CD4-positive, alpha-beta T cell (primary cell): ENCODE data around the gene SLC16A1. TPM values are rescaled to one million over a fixed set of nuclear protein-coding genes. Genes with fewer than 3 reads are reported as not detected.

Source experiments
- ATAC-seq: fragments of 200-7000 bp; cut with Tn5 transposase; one replicate; pipeline ENCODE4 v1.10.0; 2022; ENCODE audit warnings: mild to moderate bottlenecking; ENCODE audit not compliant: poor library complexity
- CTCF ChIA-PET: fragments of 350-600 bp; sonication (Branson Sonifier 250); formaldehyde crosslinking; loops from one replicate; lab custom pipeline; 2021; ENCODE audit warnings: antibody characterized with exemption, inconsistent platforms; lab: Charles Lee
- POLR2A ChIA-PET: fragments of 350-600 bp; sonication (Branson Sonifier 250); formaldehyde crosslinking; loops from one replicate; lab custom pipeline; 2021; ENCODE audit warnings: antibody characterized with exemption, inconsistent platforms; lab: Charles Lee
- DNase-seq, 14 experiments: peaks; one replicate each; pipeline ENCODE4 v3.0.0-alpha.2; 2013 to 2020; ENCODE audit warnings: mixed read lengths in 2 of 14
- H3K27ac ChIP-seq, 2 donors: one replicate each; pipeline versions ENCODE4 v1.5.1 to v1.7.0; 2013; ENCODE audit warnings: low read length in 2 of 2, low read depth in 1 of 2, mild to moderate bottlenecking in 1 of 2
- H3K27me3 ChIP-seq, 2 experiments: 1 replicate in 1 of 2; 2 replicates in 1 of 2; pipeline versions ENCODE4 v1.6.1 to v1.7.0; 2013; ENCODE audit warnings: low read length in 2 of 2, control low read depth in 1 of 2, mild to moderate bottlenecking in 1 of 2, moderate library complexity in 1 of 2; ENCODE audit not compliant: insufficient read depth in 2 of 2, control insufficient read depth in 1 of 2
- H3K36me3 ChIP-seq: one replicate; pipeline ENCODE4 v1.6.1; 2013; ENCODE audit warnings: low read length, control low read depth; ENCODE audit not compliant: insufficient read depth
- H3K4me1 ChIP-seq: one replicate; pipeline ENCODE4 v1.6.1; 2013; ENCODE audit warnings: low read length, control low read depth; ENCODE audit not compliant: insufficient read depth
- H3K4me3 ChIP-seq: one replicate; pipeline ENCODE4 v1.5.1; 2013; ENCODE audit warnings: mild to moderate bottlenecking, low read length, moderate library complexity
- H3K9me3 ChIP-seq, 2 experiments: 1 replicate in 1 of 2; 2 replicates in 1 of 2; pipeline versions ENCODE4 v1.6.1 to v1.7.0; 2013; ENCODE audit warnings: low read length in 2 of 2, mild to moderate bottlenecking in 2 of 2, control low read depth in 1 of 2, moderate library complexity in 1 of 2; ENCODE audit not compliant: control insufficient read depth in 1 of 2, insufficient read depth in 1 of 2
- H3K27ac Mint-ChIP-seq: one replicate; pipeline ENCODE4 v1.8.0; 2020; ENCODE audit warnings: mixed read lengths
- H3K27me3 Mint-ChIP-seq: one replicate; pipeline ENCODE4 v1.8.0; 2021; ENCODE audit warnings: mixed read lengths
- H3K36me3 Mint-ChIP-seq: one replicate; pipeline ENCODE4 v1.8.0; 2021; ENCODE audit warnings: low read depth, mixed read lengths
- H3K4me1 Mint-ChIP-seq: one replicate; pipeline ENCODE4 v1.8.0; 2021; ENCODE audit warnings: low read depth, mixed read lengths
- H3K4me3 Mint-ChIP-seq: one replicate; pipeline ENCODE4 v1.8.0; 2020; ENCODE audit warnings: mild to moderate bottlenecking, mixed read lengths
- H3K9me3 Mint-ChIP-seq: one replicate; pipeline ENCODE4 v1.8.0; 2020; ENCODE audit warnings: mixed read lengths
- intact Hi-C, 2 experiments: fragments of 100-400 bp; cut with DNase I in 1 of 2; cut with micrococcal nuclease in 1 of 2; formaldehyde crosslinking; loops; one replicate each; pipeline versions ENCODE4 v1.15.1 to v1.9.0; 2023 to 2025; cut with DNase I, micrococcal nuclease
- total RNA-seq, 174 experiments: library from RNA in 2 of 174; stranded (reverse) in 2 of 174; gene quantifications; one replicate each; pipeline ENCODE4 v1.2.3 and lab custom pipeline; 2021 to 2026
- TF ChIP-seq, protein P1 (sequence below): fragments of 200-600 bp; IDR thresholded peaks from one replicate; pipeline ENCODE4 v1.8.0; 2022; ENCODE audit warnings: antibody characterized with exemption, mild to moderate bottlenecking

Gene SLC16A1
- total RNA-seq, 2 experiments from 2014 or later = 22.9 to 26.6 TPM

DNA sequence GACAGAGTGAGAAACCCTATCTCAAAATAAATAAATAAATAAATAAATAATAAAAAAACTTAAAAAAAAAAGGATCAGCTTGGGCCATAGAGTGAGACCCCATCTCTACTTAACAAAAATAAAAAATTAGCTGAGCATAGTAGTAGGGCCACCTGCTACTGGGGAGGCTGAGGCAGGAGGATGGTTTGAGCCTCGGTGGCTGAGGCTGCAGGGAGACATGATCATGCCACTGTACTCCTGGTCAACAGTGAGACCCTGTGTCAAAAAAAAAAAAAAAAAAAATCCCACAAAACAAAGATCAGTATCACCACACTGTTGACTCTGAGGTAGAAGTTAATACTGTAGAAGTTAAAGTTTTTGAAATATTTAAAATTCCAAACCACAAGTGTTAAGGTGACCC lies 29.1 kb downstream of the SLC16A1 start:
- no peak overlapping the region for H3K27ac ChIP-seq
- Mint-ChIP-seq H3K9me3 (no peaks in the 10 kb centered on the region), H3K36me3 (peaks cover 52% of the 10 kb centered on the region), H3K27me3 (no peaks in the 10 kb centered on the region), H3K27ac (no peak overlapping the region), H3K4me3 (no peak overlapping the region), H3K4me1 (no peaks in the 10 kb centered on the region)
- H3K9me3 ChIP-seq = no peaks in the 10 kb centered on the region
- TF ChIP-seq, protein P1, sequence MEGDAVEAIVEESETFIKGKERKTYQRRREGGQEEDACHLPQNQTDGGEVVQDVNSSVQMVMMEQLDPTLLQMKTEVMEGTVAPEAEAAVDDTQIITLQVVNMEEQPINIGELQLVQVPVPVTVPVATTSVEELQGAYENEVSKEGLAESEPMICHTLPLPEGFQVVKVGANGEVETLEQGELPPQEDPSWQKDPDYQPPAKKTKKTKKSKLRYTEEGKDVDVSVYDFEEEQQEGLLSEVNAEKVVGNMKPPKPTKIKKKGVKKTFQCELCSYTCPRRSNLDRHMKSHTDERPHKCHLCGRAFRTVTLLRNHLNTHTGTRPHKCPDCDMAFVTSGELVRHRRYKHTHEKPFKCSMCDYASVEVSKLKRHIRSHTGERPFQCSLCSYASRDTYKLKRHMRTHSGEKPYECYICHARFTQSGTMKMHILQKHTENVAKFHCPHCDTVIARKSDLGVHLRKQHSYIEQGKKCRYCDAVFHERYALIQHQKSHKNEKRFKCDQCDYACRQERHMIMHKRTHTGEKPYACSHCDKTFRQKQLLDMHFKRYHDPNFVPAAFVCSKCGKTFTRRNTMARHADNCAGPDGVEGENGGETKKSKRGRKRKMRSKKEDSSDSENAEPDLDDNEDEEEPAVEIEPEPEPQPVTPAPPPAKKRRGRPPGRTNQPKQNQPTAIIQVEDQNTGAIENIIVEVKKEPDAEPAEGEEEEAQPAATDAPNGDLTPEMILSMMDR = no peak
- no peaks in the 10 kb centered on the region for H3K27me3 ChIP-seq
- intact Hi-C loops = no loop called here
- ATAC-seq (no peak), DNase-seq (no peak)
- H3K4me3 ChIP-seq = no peak overlapping the region
- peaks cover 5% of the 10 kb centered on the region for H3K36me3 ChIP-seq
- H3K4me1 ChIP-seq = no peaks in the 10 kb centered on the region
- ChIA-PET CTCF (no interaction called here), POLR2A (interaction anchor here (0.6 kb wide), 1 partner anchor 278 kb away, joined by 4 read pairs; no protein-coding TSS in a partner anchor)

DNA sequence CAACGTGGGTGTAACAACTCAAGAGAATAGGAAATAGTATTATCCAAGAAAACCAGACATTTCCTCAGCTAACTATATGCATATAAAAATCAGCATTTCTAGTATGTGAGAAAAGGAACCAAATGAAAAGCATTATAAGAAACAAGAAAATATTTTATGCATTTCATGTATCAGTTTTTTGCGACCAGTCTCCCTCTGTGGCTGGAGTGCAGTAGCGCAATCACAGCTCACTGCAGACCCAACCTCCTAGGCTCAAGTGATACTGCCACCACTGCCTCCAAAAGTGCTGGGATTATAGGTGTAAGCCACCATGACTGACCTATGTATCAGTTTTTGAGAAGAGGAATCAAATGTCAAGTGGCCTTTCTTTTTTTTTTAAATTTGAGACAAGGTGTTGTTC lies 31.0 kb downstream of the SLC16A1 start:
- ChIA-PET POLR2A (no interaction called here), CTCF (interaction anchor here (1.1 kb wide), 1 partner anchor 9 kb away, joined by 3 read pairs; no protein-coding TSS in a partner anchor)
- H3K27me3 Mint-ChIP-seq = no peaks in the 10 kb centered on the region
- H3K4me3 ChIP-seq = no peak overlapping the region
- DNase-seq (no peak), ATAC-seq (no peak)
- H3K36me3 ChIP-seq = peaks cover 5% of the 10 kb centered on the region
- H3K27ac ChIP-seq = no peak overlapping the region
- H3K4me3 Mint-ChIP-seq = no peak overlapping the region
- H3K4me1 Mint-ChIP-seq = no peaks in the 10 kb centered on the region
- no peaks in the 10 kb centered on the region for H3K4me1 ChIP-seq
- H3K36me3 Mint-ChIP-seq = peaks cover 62% of the 10 kb centered on the region
- no peak overlapping the region for H3K27ac Mint-ChIP-seq
- TF ChIP-seq, protein P1 = no peak
- intact Hi-C loops = no loop called here
- H3K27me3 ChIP-seq = no peaks in the 10 kb centered on the region
- no peaks in the 10 kb centered on the region for H3K9me3 ChIP-seq
- no peaks in the 10 kb centered on the region for H3K9me3 Mint-ChIP-seq

DNA sequence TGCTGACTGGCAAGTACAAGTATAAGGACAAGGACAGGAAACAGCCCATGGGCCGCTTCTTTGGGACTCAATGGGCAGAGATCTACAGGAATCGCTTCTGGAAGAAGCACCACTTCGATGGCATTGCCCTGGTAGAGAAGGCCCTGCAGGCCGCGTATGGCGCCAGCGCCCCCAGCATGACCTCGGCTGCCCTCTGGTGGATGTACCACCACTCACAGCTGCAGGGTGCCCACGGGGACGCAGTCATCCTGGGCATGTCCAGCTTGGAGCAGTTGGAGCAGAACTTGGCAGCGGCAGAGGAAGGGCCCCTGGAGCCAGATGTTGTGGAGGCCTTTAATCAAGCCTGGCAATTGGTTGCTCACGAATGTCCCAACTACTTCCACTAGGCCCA lies 32.0 kb downstream of the SLC16A1 start:
- Histone ChIP-seq H3K4me3 (no peak overlapping the region), H3K36me3 (peaks cover 5% of the 10 kb centered on the region), H3K9me3 (no peaks in the 10 kb centered on the region), H3K27me3 (no peaks in the 10 kb centered on the region), H3K4me1 (no peaks in the 10 kb centered on the region), H3K27ac (no peak overlapping the region)
- Mint-ChIP-seq H3K4me1 (no peaks in the 10 kb centered on the region), H3K4me3 (no peak overlapping the region), H3K27ac (no peak overlapping the region), H3K36me3 (peaks cover 68% of the 10 kb centered on the region), H3K27me3 (no peaks in the 10 kb centered on the region), H3K9me3 (no peaks in the 10 kb centered on the region)
- intact Hi-C loops = no loop called here
- TF ChIP-seq, protein P1 = no peak
- DNase-seq (no peak), ATAC-seq (no peak)
- CTCF ChIA-PET = no interaction called here
- POLR2A ChIA-PET = no interaction called here
